ENCODE results near the gene COPS2. TPM values are rescaled to one million over a fixed set of nuclear protein-coding genes. Genes with fewer than 3 reads are reported as not detected.

The COPS2 gene
- total RNA-seq, 2 donors from 2014 or later: 57.1 to 60.9 TPM

GRCh38 chr15:49084285-49084570, 71.2 kb downstream of the COPS2 start:
- Mint-ChIP-seq H3K4me3 (no peak overlapping the region), H3K36me3 (ENCODE audit: low read depth) (no peaks in the 10 kb centered on the region), H3K4me1 (peaks cover 34% of the 10 kb centered on the region), H3K27ac (no peak overlapping the region), H3K27me3 (ENCODE audit: insufficient read depth) (peaks cover 2% of the 10 kb centered on the region), H3K9me3 (no peaks in the 10 kb centered on the region)
- no peak overlapping the region for H3K9ac ChIP-seq (ENCODE audit: extremely low read depth, low read length, poor library complexity, severe bottlenecking)
- H3K9me3 ChIP-seq (ENCODE audit: control insufficient read depth, low read length): no peaks in the 10 kb centered on the region
- H3K27ac ChIP-seq (ENCODE audit: low read depth, low read length): no peak overlapping the region
- H3K4me1 ChIP-seq (ENCODE audit: control insufficient read depth, insufficient read depth, low read length): no peaks in the 10 kb centered on the region
- no peak overlapping the region for H3K4me3 ChIP-seq (ENCODE audit: low read length)
- TF ChIP-seq, protein P1, sequence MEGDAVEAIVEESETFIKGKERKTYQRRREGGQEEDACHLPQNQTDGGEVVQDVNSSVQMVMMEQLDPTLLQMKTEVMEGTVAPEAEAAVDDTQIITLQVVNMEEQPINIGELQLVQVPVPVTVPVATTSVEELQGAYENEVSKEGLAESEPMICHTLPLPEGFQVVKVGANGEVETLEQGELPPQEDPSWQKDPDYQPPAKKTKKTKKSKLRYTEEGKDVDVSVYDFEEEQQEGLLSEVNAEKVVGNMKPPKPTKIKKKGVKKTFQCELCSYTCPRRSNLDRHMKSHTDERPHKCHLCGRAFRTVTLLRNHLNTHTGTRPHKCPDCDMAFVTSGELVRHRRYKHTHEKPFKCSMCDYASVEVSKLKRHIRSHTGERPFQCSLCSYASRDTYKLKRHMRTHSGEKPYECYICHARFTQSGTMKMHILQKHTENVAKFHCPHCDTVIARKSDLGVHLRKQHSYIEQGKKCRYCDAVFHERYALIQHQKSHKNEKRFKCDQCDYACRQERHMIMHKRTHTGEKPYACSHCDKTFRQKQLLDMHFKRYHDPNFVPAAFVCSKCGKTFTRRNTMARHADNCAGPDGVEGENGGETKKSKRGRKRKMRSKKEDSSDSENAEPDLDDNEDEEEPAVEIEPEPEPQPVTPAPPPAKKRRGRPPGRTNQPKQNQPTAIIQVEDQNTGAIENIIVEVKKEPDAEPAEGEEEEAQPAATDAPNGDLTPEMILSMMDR (conservative IDR thresholded peaks at IDR 0.05): no peak
- DNase-seq: no peak
- no peaks in the 10 kb centered on the region for H3K36me3 ChIP-seq (ENCODE audit: control insufficient read depth, insufficient read depth, low read length)
- WGBS, 2 experiments (ENCODE audit: insufficient coverage in 1 of 2, insufficient read length in 1 of 2): 84 to 93% methylated on average over 3 of the region's 3 CpGs
- H3K27me3 ChIP-seq (ENCODE audit: control insufficient read depth, insufficient read depth, low read length, poor library complexity, severe bottlenecking): no peaks in the 10 kb centered on the region

DNA sequence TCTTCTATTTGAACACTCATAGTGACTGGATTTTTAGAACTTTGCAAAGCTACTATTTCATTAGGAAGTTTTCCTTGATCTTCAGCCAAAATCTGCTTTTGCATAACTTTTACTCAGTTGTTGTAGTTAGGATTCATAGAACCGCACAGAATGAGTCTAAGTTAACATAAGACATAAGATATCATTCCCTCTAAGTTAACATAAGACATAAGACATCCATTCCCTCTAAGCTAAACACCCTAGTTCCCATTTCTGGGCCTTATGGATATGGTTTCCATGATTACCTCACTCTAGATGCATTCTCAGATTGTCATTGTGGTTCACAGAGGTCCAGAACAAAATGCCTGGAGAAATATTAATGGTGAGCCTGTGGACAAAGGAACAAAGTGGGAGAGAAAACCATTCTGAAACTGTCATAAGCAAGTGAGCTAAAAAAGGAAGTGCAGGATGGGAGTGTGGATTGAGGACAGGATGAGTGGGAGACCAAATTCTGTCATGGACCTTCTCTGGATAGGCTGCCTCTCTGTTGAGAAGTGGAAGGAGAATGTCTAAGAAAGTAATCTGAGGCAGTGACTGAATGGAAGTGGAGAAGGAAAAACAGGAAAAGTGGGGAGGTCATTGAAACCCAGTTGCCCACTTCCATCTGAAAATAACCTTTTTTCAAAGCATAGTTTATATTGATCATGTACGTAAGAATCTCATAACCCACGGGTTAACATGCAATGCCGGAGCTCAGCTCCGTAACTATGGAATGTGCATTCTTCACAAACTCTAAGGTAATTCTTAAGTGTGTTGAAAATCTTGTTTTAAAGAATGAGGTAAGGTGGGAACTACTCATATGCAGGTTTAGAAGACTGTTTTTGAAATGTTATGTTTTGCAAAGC, 71.8 kb downstream of the COPS2 start:
- DNase-seq: no peak
- Mint-ChIP-seq H3K4me1 (peaks cover 29% of the 10 kb centered on the region), H3K4me3 (no peak overlapping the region), H3K36me3 (ENCODE audit: low read depth) (no peaks in the 10 kb centered on the region), H3K9me3 (no peaks in the 10 kb centered on the region), H3K27me3 (ENCODE audit: insufficient read depth) (peaks cover 2% of the 10 kb centered on the region), H3K27ac (no peak overlapping the region)
- H3K9me3 ChIP-seq (ENCODE audit: control insufficient read depth, low read length): no peaks in the 10 kb centered on the region
- H3K4me1 ChIP-seq (ENCODE audit: control insufficient read depth, insufficient read depth, low read length): no peaks in the 10 kb centered on the region
- H3K27ac ChIP-seq (ENCODE audit: low read depth, low read length): no peak overlapping the region
- no peak overlapping the region for H3K4me3 ChIP-seq (ENCODE audit: low read length)
- no peaks in the 10 kb centered on the region for H3K36me3 ChIP-seq (ENCODE audit: control insufficient read depth, insufficient read depth, low read length)
- no peaks in the 10 kb centered on the region for H3K27me3 ChIP-seq (ENCODE audit: control insufficient read depth, insufficient read depth, low read length, poor library complexity, severe bottlenecking)
- no peak overlapping the region for H3K9ac ChIP-seq (ENCODE audit: extremely low read depth, low read length, poor library complexity, severe bottlenecking)
- TF ChIP-seq, protein P1 (conservative IDR thresholded peaks at IDR 0.05): no peak
- WGBS, 2 experiments (ENCODE audit: insufficient coverage in 1 of 2, insufficient read length in 1 of 2): 89 to 95% methylated on average over 5 of the region's 5 CpGs

- Mint-ChIP-seq H3K36me3 (ENCODE audit: low read depth) (no peaks in the 10 kb centered on the region), H3K4me3 (no peak overlapping the region), H3K27ac (no peak overlapping the region), H3K27me3 (ENCODE audit: insufficient read depth) (peaks cover 2% of the 10 kb centered on the region), H3K4me1 (peaks cover 29% of the 10 kb centered on the region), H3K9me3 (no peaks in the 10 kb centered on the region)
- DNase-seq: no peak
- no peak overlapping the region for H3K27ac ChIP-seq (ENCODE audit: low read depth, low read length)
- no peaks in the 10 kb centered on the region for H3K4me1 ChIP-seq (ENCODE audit: control insufficient read depth, insufficient read depth, low read length)
- H3K9ac ChIP-seq (ENCODE audit: extremely low read depth, low read length, poor library complexity, severe bottlenecking): no peak overlapping the region
- no peaks in the 10 kb centered on the region for H3K9me3 ChIP-seq (ENCODE audit: control insufficient read depth, low read length)
- TF ChIP-seq, protein P1 (conservative IDR thresholded peaks at IDR 0.05): no peak
- H3K27me3 ChIP-seq (ENCODE audit: control insufficient read depth, insufficient read depth, low read length, poor library complexity, severe bottlenecking): no peaks in the 10 kb centered on the region
- WGBS, 2 experiments (ENCODE audit: insufficient coverage in 1 of 2, insufficient read length in 1 of 2): 80 to 100% methylated on average over 1 of the region's 1 CpG
- H3K4me3 ChIP-seq (ENCODE audit: low read length): no peak overlapping the region
- no peaks in the 10 kb centered on the region for H3K36me3 ChIP-seq (ENCODE audit: control insufficient read depth, insufficient read depth, low read length)
Measured at GRCh38 chr15:49082960-49083359, 72.4 kb downstream of the COPS2 start.
